ENCODE measurements around the gene ALAD. TPM values are rescaled to one million over a fixed set of nuclear protein-coding genes. Genes with fewer than 3 reads are reported as not detected.

The ALAD gene
- total and polyA plus RNA-seq, 2 of the 13 experiments (the other 11 are each of a cell fraction or from before 2014, with no cell fraction given), result 21.8 to 30.1 TPM

- TF ChIP-seq CREB1 (IDR thresholded peaks at IDR 0.05) (no peak), CREB1 (CRISPR knock-in tag; IDR thresholded peaks at IDR 0.05) (no peak), NCOA2 (CRISPR knock-in tag; IDR thresholded peaks at IDR 0.05) (peak; percentile 80), ATF2 (CRISPR knock-in tag; IDR thresholded peaks at IDR 0.05) (peak; percentile 47; the same call in 1 of the 2 replicates), SIN3B (IDR thresholded peaks at IDR 0.05; ENCODE audit: low read length) (no peak), ELF1 (CRISPR knock-in tag; IDR thresholded peaks at IDR 0.05) (0 out of 2 replicates have a peak, but pooled peaks have one; percentile 15), PCBP1 (IDR thresholded peaks at IDR 0.05; ENCODE audit: borderline replicate concordance, low read depth, low read length) (no peak), ZGPAT (CRISPR knock-in tag; IDR thresholded peaks at IDR 0.05) (peak; percentile 69; the same call in 1 of the 2 replicates), TEF (CRISPR knock-in tag; IDR thresholded peaks at IDR 0.05) (no peak), HOXA7 (CRISPR knock-in tag; IDR thresholded peaks at IDR 0.05) (no peak), FOSL1 (CRISPR knock-in tag; IDR thresholded peaks at IDR 0.05; ENCODE audit: borderline replicate concordance) (no peak), ZBTB39 (CRISPR knock-in tag; IDR thresholded peaks at IDR 0.05) (no peak), KMT2B (CRISPR knock-in tag; IDR thresholded peaks at IDR 0.05) (no peak), ISL2 (CRISPR knock-in tag; IDR thresholded peaks at IDR 0.05) (peak; percentile 60; the same call in 1 of the 2 replicates), RAD21 (CRISPR knock-in tag; IDR thresholded peaks at IDR 0.05) (no peak), NFRKB (IDR thresholded peaks at IDR 0.05) (no peak), MXI1 (IDR thresholded peaks at IDR 0.05; ENCODE audit: borderline replicate concordance, low read depth, low read length) (no peak), ZBTB44 (CRISPR knock-in tag; IDR thresholded peaks at IDR 0.05) (no peak), ZNF460 (CRISPR knock-in tag; IDR thresholded peaks at IDR 0.05; ENCODE audit: borderline replicate concordance) (no peak; the same call in 1 of the 2 replicates), ZNF75D (CRISPR knock-in tag; IDR thresholded peaks at IDR 0.05; ENCODE audit: borderline replicate concordance) (no peak), JUNB (CRISPR knock-in tag; IDR thresholded peaks at IDR 0.05; ENCODE audit: borderline replicate concordance) (no peak), HIVEP1 (CRISPR knock-in tag; IDR thresholded peaks at IDR 0.05) (no peak), ZNF501 (CRISPR knock-in tag; IDR thresholded peaks at IDR 0.05) (0 out of 2 replicates have a peak, but pooled peaks have one; percentile 17), TFDP1 (CRISPR knock-in tag; IDR thresholded peaks at IDR 0.05; ENCODE audit: borderline replicate concordance) (no peak; the same call in 1 of the 2 replicates)
Observed at GRCh38 chr9:113381909-113382411, 19.1 kb downstream of the ALAD start (continued).

Measured in HepG2 (cell line).